ENCODE results near the gene SIAH3. TPM values are rescaled to one million over a fixed set of nuclear protein-coding genes. Genes with fewer than 3 reads are reported as not detected.
"Not testable (repeated sequence)": the region's sequence is repeated elsewhere in the genome, so short reads cannot be mapped to it uniquely, and the experiment has no call there.

Gene SIAH3, protein sequence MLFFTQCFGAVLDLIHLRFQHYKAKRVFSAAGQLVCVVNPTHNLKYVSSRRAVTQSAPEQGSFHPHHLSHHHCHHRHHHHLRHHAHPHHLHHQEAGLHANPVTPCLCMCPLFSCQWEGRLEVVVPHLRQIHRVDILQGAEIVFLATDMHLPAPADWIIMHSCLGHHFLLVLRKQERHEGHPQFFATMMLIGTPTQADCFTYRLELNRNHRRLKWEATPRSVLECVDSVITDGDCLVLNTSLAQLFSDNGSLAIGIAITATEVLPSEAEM
- total RNA-seq: under 0.01 TPM in 1 of 2 replicates, not detected in the other

DNA sequence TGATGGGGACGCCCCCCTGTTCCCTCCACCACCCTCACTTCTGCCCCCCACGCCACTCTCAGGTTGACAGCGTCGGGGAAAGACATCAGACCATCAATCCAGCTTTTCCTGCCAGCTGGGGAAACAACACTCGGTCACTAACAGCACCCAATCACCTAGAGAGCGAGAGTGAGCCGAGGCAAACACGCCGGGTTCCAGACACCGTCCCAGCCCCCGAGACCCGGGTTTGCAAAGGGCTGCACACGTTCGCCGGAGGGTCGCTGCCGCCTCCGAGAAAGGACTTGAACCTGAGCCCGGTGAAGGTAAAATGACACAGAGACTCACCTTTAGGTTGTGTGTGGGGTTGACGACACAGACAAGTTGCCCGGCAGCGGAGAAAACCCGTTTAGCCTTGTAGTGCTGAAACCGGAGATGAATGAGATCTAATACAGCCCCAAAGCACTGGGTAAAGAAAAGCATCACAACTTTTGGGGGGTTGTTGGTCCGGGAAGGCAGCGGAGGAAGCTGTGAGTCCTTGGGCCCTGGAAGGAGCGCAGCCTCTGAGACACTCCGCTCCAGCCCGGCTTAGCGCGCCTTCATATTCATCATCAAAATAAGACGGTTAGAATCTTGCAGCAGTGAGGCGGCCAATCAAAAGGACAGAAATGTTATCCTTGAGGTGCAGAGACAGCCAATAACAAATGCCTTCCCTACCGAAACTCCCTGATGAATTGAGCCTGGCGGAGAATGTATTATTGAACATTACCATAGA lies at the start of gene SIAH3:
TSS of gene SIAH3 (minus strand) at position 583 of the 751 bp plus-strand sequence. CDS start at position 459, 124 bp downstream.
- peak; percentile 28 for DNase-seq

DNA sequence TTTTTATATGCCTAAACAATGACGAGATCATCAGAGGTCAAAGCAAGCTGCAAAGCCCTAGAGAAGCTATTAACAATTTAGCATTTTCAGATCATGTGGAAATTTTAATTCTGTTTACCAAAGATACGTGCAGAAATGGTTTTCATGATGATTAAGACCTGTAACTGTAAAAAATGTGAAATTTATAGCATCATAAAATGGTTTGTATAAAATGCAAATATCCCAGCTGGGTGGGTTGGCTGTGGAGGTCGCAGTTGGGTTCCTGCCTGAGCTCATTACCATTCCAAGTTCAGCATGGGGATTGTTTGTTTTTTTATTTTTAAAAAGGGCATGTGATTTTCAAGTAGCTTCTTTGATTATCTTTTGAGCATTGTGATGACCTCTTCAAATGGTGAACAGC lies 47.9 kb upstream of the SIAH3 start:
- DNase-seq: no peak

DNA sequence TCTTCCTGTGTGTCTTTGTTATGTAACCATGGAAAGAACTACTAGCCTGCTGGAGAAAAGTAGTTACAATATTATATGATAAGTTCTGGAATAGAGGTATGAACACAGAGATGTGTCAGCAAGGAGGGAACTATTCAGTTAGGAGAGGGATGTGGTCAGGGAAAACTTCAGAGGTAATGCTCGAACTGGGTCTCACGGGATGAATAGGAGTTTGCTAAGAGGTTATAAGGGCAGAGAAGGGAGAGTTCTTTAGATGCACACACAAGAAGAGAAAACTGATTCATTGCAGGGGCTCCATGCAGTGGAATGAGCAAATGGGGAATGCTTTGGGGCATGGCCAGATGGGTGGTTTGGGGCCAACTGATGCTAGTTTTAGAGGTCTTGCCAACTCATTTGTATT lies 46.0 kb upstream of the SIAH3 start:
- DNase-seq: no peak

DNA sequence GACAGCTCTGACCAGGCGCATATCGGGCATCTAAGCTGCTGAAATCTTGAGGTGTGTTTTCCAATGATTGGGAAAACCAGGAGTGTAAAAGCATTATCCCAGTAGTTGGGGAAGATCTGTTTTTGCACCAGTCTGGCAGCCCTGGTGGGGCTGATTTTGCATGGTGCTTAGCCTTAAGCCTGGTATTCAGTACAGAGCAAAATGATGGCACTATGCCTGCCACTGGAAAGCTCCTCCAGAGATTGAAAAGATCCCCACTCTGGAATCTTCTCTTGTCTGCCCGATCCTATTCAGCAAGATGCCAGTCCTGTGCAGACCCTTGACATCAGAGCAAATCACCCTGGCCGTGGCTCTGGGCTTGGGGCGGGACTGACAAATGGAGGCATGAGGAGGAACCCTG lies 44.7 kb upstream of the SIAH3 start:
- DNase-seq: no peak

DNA sequence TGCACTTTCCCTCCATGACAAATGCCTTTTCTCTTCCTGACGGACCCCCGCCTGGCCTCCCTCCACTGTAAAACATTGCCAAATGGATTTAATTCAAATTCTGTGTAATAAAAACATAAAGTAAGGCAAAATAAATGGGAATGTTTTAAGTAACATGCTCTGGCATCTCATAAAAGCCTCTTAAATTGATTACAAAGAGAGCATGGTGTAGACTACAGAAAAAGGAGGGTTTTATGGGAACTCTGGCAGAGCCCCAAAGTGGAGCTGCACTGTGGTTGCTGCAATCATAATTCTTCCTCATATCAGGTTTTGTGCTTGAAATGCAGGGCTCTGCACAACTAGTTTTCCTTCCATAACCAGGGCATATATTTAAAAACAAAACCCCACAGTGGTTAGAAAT lies 44.3 kb upstream of the SIAH3 start:
- DNase-seq: no peak

DNA sequence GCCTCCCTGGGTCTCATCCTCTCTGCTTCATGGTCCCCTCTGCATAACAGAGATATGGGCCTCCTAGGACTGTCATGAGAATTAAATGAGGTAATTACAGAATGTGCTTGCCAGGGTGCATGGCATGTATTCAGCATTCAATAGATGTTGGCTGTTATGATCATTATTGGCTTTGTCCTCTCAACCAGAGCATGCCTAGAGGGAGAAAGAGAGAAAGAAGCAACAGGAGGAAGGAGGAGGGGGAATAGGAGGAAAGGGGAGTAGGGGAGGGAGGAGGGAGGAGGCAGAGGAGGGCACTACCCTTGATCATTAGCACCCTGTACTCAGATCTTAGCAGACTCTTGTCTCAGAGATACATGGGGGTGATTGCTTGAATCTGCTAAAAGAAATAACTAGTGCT lies 41.0 kb upstream of the SIAH3 start:
- DNase-seq: no peak

DNA sequence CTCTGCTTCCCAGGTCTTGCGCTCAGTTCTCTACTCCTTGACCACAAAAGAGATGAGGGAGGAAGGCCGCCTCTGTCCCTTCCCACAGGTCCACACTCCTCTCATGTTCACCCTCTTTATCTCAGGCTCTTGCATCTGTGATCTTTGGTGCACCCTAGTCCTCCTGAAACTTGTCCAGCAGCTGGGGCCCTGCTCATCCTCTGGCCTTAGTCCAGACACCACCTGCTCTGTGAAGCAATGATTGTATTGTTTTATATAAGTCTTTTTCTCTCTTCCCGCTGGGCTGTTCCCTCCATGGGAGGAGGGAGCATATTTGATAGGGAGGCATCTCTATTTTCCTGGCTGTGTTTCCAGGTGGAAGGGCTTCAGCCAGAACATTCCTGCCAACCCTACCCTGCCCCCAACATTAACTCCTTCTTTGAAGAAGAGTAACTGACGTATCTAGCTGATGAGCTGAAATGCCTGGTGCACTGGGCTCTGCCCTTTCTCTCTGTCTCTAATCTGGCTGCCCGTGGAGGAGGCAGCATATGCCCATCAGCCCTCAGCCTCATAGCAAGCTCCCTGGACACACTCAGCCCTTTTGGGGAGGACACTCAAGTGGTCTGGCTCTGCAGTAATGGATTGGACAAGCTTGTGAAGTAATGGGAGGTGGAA lies 38.2 kb upstream of the SIAH3 start:
- no peak for DNase-seq

DNA sequence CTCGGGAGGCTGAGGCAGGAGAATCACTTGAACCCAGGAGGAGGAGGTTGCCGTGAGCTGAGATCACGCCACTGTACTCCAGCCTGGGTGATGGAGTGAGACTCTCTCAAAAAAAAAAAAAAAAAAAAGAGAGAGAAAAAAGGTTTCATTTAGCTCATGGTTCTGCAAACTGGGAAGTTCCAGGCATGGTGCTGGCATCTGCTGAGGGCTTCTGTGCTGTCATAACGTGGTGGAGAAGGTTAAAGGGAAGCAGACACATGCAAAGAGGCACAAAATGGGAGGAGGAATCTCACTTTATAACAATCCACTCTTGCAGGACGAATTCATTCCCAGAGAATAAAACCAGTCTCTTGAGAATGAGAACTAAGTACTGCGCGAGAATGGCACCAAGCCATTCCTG lies 34.9 kb upstream of the SIAH3 start:
- no peak for DNase-seq

DNA sequence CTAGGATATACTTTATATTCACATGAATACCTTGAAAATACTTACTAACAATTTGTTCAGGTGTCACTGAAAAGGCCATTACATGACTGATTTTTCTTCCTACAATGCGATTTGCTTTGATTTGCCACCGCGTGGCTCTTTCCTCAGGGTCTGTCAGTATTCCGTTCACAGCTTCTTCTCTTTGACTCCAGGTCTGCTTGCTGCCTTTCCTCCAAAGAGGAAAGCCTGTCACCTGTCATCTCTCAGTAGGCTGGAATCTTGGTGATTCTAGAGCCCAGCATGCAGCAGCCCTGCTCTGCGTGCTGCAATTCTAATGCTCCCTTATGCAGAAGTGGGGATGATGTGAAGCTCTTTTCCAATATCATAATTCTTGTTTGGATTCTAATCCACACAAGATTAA lies 33.6 kb upstream of the SIAH3 start:
- DNase-seq: no peak

DNA sequence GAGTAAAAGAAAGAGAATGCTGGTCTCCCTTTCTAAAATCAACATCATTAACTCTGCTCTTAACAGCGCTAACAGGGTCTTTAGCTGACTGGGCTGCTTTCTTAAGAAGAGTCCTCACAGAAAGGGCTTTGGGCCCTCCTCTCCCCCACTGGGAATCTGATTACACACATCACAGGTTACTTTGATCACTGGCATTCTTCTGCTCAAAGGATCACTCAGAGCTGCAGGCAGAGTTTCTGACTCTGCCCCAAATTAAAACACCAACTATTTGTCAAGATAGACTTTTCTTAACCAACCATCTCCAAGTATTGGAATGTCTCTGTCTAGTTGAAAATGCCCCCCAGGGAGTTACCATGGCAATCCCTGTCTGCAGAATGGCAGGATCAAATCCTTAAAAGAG lies 31.1 kb upstream of the SIAH3 start:
- no peak for DNase-seq

DNA sequence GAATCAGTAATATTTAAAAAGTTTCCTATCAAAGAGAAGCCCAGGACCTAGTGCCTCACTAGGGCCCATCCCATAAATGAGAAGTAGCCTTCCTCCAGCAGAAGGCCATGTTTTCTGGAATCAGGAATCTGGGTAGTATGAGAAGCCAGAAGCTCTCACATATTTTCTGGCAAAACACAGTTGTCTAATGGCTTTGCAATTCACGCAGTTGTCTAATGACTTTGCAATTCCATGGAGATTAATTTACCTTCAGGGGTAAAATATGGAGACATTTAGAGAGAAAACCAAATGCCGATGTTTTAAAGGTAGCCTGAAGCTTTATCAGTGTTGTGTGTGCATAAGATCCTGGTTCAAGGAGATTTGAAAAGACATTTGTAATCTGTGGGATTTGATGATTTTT lies 29.8 kb upstream of the SIAH3 start:
- no peak for DNase-seq

DNA sequence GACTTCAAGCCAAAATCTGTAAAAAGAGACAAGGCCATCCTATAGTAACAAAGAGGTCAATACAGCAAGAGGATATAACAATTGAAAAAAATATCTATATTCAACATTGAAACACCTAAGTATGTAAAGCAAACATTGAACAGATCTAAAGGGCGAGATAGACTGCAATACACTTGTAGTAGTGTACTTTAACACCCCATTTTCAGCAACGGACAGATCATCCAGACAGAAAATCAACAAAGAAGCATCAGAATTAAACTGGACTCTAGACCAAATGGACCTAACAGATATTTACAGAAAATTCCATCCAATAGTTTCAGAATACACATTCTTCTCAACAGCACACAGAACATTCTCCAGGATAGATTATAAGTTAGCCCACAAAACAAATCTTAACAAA lies 28.7 kb upstream of the SIAH3 start:
- no peak for DNase-seq

DNA sequence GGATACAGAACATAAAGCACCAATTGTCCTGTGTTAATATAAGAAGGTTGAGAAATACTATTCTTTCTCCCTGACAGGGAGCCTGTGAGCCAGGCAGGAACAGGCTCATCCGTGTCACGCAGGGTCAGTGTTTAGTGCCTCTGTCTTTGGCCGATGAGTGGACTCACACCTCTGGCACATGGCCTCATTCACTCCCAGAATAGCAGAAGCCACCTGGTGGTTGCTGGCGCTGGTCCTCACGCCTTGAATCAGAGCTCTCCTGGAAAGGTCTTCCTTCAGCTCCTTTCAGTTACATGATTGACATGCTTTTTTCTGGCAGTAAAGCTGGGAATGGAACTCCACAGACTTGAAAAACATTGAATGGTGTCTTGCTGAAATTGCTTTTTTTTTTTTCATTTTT lies 28.1 kb upstream of the SIAH3 start:
- DNase-seq: peak; percentile 40

DNA sequence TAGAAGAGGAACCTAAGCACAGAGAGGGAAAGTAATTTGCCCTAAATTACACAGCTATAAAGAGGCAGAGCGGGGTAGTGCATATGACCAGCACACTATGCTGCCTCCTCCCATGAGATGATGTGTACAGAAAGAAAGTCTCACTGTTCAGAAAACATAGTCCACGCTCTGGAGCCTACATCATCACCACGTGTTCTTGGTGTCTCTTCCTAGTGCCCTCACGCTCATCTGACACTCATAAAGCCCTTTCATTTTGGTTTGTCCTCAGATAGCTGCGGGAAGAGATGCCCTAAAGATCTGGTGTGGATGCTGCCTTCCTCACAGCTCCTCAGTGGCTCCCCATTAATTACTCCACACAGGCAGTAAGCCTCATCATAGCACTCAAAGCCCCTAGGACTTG lies 27.4 kb upstream of the SIAH3 start:
- DNase-seq: no peak

DNA sequence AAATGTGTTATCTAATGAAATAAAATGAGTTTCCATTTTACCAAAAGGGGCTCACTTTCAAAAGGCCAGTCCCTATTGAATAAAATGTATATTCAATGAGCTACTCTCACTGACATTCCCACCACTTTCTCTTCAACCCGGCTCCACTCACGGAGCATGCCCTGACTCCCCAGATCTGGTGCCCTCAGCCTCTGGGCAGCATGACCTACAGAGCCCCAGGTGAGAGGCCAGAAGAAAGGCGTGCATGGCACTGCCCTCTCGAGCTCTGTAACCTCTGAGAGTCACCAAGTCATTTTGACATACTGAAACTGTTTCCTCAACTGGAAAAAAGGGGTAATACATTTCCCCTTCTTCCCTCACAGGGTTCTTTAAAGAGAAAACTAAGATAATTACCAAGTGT lies 25.2 kb upstream of the SIAH3 start:
- no peak for DNase-seq

DNA sequence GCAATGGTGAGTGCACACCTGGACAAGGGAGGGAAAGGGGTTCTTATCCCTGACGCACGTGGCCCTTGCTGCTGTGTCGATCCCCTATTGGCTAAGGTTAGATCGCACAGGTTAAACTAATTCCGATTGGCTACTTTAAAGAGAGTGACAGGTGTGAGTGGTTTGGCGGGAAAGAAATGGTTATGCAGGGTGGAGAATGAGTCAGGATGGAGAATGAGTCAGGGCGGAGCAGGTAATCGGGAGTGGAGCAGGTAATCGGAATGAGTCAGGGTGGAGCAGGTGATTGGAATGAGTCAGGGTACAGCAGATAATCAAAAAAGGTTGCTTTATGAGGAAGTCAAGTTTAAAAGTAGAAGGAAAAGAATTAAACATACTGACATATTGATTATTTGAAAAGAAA lies 24.4 kb upstream of the SIAH3 start:
- no peak for DNase-seq

DNA sequence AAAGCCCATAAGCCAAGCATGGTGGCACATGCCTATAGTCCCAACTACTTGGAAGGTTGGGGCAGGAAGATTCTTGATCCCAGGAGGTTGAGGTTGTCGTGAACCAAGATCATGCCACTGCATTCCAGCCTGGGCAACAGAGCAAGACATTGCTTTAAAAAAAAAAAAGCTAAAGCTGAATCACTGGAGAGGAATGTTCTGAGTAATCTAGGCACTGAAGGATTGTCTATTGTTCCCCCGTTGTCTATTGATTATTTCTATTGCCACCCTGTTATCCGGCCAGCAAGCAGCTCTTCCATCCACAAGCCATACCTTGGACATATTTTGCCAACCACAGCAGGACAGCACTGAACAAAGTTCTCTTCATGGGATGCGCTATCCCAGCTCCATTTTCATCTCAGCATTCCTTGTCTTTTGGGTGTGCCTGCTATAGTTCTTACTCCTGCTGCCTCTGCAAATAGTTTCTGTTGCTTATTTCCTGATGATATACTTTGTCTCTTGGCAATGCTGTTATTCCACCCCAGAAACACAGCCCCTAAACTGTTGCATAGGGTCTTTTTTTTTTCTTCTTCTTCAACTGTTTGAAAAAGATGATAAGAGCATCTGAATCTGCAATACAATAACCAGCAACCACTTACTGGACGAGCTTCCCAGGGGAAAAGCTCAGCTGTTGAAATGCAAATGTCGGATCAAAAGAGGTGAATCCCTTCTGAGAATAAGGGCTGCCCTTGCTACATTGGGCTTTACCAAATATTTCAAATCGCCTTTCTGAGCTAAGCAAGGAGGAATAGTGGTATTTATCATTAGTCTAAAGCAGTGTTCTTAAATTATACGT lies 22.2 kb upstream of the SIAH3 start:
- peak; percentile 51 for DNase-seq

DNA sequence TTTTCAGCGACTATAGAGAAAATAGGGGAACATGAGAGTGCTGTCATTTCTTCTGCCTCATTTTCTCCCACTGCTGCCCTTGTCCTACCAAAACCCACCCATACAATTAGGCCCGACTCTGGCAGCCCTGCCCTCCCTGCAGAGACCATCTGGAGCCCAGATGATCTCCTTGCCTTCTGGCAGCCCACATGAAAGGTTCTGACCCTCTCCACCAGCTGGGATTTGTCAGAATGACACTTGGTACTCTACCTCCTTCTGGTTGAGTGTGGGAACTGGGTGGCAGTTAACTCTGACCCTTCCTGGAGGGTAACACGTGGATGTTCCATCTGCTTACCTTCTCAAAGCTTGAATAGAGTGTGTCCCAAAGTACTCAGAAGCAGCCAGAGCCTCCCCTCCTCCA lies 21.0 kb upstream of the SIAH3 start:
- no peak for DNase-seq

DNA sequence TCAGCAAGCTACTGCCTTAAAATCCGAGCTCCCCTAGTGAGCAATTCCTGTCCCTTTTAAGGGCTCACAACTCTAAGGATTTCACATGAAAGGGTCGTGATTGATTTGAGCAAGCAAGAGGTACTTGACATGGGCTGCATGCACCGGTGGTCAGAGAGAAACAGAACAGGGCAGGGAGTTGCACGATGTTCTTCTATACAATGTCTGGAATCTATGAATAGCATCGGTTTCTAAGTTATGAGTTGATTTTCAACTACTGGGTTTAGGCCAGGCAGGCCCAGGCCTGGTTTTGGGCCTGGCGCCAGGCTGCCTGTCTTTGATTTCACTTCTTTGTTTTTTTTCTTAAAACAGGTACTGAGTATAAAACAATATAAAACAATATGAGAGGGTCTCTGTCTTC lies 19.6 kb upstream of the SIAH3 start:
- not testable (repeated sequence) for DNase-seq

DNA sequence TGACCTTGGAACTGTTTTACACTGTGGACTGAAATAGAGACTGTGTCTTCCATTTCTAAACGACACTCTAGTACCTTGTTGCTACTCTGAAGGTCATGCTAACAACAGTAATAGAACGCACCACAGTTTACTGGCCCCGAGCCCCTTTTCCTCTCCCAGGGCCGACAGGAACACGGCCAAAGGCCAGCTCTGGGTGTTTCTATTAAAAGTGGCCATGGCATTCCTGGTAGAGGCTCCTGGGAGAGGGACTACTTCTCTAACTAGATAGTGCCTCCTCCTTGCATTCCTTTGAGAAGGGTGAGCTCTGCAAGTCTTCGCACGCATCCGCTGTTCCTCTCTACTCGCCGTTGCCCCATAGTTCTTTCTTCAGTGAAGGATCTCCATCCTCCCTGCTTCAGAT lies 18.7 kb upstream of the SIAH3 start:
- no peak for DNase-seq

DNA sequence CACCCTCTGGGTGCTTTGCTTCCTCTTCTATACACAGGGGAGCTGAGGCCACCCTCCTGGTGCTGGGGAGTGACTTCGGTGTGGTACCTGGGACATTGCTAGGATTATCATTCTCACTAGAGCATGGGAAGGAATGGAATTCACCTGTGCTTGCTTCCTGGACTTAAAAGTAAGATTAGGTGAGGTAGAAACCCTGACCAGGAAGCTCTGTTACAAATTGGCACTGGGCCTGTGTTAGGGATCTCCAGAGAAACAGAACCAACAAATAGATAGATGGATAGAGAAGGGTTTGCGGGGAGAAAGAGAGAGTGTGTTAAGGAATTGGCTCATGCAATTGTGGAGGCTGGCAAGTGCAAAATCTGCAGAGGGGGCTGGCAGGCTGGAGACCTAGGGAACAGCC lies 13.9 kb upstream of the SIAH3 start:
- no peak for DNase-seq

DNA sequence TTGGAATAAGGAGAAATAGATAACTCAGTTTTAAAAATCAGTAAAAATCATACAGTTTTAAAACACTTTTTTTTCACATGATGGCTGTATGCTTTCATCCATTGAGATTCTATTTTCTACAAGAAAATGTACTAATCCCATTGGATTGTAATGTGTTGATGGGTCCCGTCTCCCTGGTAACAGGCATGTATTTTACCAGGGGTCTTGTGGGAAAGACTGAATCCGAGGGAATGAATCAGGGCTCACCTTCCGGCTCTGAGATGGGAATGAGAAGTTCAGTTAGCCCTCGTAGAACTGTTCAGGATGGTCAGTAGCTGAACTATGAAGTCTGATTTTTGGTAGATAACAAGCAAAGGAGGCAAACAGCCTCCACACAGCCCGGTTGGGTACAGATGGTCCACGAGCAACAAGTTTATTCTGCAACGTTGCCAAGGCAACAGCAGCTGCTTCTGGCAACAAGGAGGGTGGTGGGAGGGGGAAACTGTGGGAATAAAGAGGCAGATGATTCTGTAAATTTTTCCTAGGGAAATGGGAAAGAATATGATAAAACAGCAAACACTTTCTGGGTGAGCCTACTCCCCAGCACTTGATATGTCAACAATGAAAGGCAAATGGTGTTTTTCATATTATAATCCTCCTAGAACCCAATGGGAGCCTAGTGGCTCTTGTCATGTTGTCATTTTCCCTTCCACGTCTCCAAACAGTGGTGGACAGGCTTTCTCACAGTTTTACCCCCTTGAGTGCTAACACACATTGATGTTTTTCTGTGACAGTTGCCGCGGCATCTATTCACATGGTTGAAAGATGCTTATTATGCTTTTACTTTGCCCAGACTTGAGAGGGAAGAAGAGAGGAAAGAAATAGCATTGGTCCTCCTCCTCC lies 12.4 kb upstream of the SIAH3 start:
- DNase-seq: no peak
